Stomach (tissue), 19 donors: ENCODE results near the gene MAEL. TPM values are rescaled to one million over a fixed set of nuclear protein-coding genes. Genes with fewer than 3 reads are reported as not detected.

Experiments used
- DNase-seq, 2 donors: peaks; one replicate each; pipeline versions ENCODE4 v3.0.0 to v3.0.0-alpha.2; 2013 to 2019
- H3K27ac ChIP-seq, 5 donors: fragments of 200-600 bp in 4 of 5; sonication (generic) in 4 of 5; one replicate each; pipeline ENCODE4 v1.5.1; 2013 to 2019; ENCODE audit warnings: mild to moderate bottlenecking in 1 of 5, moderate library complexity in 1 of 5
- H3K27me3 ChIP-seq, 3 donors: fragments of 200-600 bp; sonication (generic); one replicate each; pipeline ENCODE4 v1.5.1; 2017 to 2019; ENCODE audit warnings: mixed run types in 1 of 3
- H3K36me3 ChIP-seq, 4 donors: fragments of 200-600 bp; sonication (generic); 1 replicate in 3 of 4; 2 replicates in 1 of 4; pipeline ENCODE4 v1.5.1; 2016 to 2019
- H3K4me1 ChIP-seq, 4 donors: fragments of 200-600 bp; sonication (generic); one replicate each; pipeline ENCODE4 v1.5.1; 2016 to 2019
- H3K4me3 ChIP-seq, 4 donors: fragments of 200-600 bp; sonication (generic) in 3 of 4; one replicate each; pipeline ENCODE4 v1.5.1; 2016 to 2019; ENCODE audit warnings: mild to moderate bottlenecking in 1 of 4
- H3K9me3 ChIP-seq, 4 donors: fragments of 200-600 bp; sonication (generic); one replicate each; pipeline ENCODE4 v1.5.1; 2016 to 2019
- EP300 ChIP-seq: sonication (generic); formaldehyde crosslinking; IDR thresholded peaks from one replicate; pipeline ENCODE4 v1.6.1; 2017; ENCODE audit warnings: antibody characterized with exemption
- POLR2A ChIP-seq, 4 donors: fragments of 450-650 bp; IDR thresholded peaks; one replicate each; pipeline ENCODE4 v1.6.1; 2016; ENCODE audit warnings: antibody characterized with exemption in 4 of 4, control low read depth in 2 of 4, mild to moderate bottlenecking in 1 of 4, moderate library complexity in 1 of 4
- POLR2AphosphoS5 ChIP-seq, 3 donors: sonication (generic); formaldehyde crosslinking; IDR thresholded peaks; one replicate each; pipeline ENCODE4 v1.6.1; 2016; ENCODE audit warnings: antibody characterized with exemption in 3 of 3
- WGBS, 5 donors: extraction: QIAGEN DNeasy Blood & Tissue Kit in 3 of 5; methylation state at CpG; one replicate each; pipeline versions ENCODE4 v1.1.5 to v1.1.7; 2013 to 2018; 5-methylcytosine and 5-hydroxymethylcytosine counted together
- intact Hi-C: fragments of 100-400 bp; cut with DNase I; formaldehyde crosslinking; loops from one replicate; pipeline ENCODE4 v1.15.1; 2023; ENCODE audit warnings: low total_unique reads
- long read RNA-seq, 10 donors: transcript quantifications; one replicate each; lab custom pipeline, GENCODE V29; 2026
- polyA plus RNA-seq, 3 donors: library from polyadenylated mRNA; stranded (reverse); fragments of 200-250 nt; gene quantifications; one replicate each; pipeline ENCODE4 v1.2.3, GENCODE V29; 2013
- total RNA-seq, 5 donors: library from RNA; depleted of rRNA; stranded (reverse); fragments of >200 nt; gene quantifications; one replicate each; pipeline versions ENCODE4 v1.1.0 to v1.2.3, GENCODE V29; 2014 to 2016
- TF ChIP-seq, protein P1 (sequence below), 7 experiments: fragments of 450-650 bp in 4 of 7; fragments of 200-600 bp in 3 of 7; sonication (generic) in 3 of 7; IDR thresholded peaks; one replicate each; pipeline ENCODE4 v1.5.1; 2016 to 2019; ENCODE audit warnings: antibody characterized with exemption in 7 of 7, control low read depth in 2 of 7, mild to moderate bottlenecking in 1 of 7
- donor health status: healthy with polysubstance abuse.
- donor health status: Bipolar disorder and iron deficiency.
- donor health status: healthy.

MAEL gene
- under 1 TPM in 2 of 5 donors, not detected in 3; 0.45 to 0.58 TPM for total RNA-seq
- 1 to 10 TPM in 1 of 3 donors, under 1 TPM in 1, not detected in 1; 0.08 to 1.1 TPM for polyA plus RNA-seq
- long read RNA-seq, donor 1: 0 reads
- long read RNA-seq, donor 2: 0 reads
- long read RNA-seq, donor 3: 0 reads
- long read RNA-seq, donor 4: 0 reads
- long read RNA-seq, donor 5: 0 reads
- long read RNA-seq, donor 6: 0 reads
- long read RNA-seq, donor 7: 0 reads
- long read RNA-seq, donor 8: 0 reads
- long read RNA-seq, donor 9: 0 reads
- long read RNA-seq, donor 10: 0 reads

GRCh38 chr1:166988974-166989515 lies at the start of gene MAEL:
MAEL (plus strand) TSS chr1:166989280; CDS start chr1:166989353, 73 bp downstream.
- 88 to 91% (median 91%) methylated on average over 38 to 45 of the region's 45 CpGs for WGBS, 5 donors
- H3K27ac ChIP-seq: no peak within 1 kb of the TSS
- no peaks in the 10 kb centered on the region for H3K4me1 ChIP-seq
- H3K9me3 ChIP-seq: no peaks in the 10 kb centered on the region
- no peak within 1 kb of the TSS for H3K4me3 ChIP-seq
- DNase-seq: no peak
- H3K36me3 ChIP-seq: no peaks in the 10 kb centered on the region
- peaks cover 0 to 8% (median 0%) of the 10 kb centered on the region in 3 donors for H3K27me3 ChIP-seq
- intact Hi-C loops: no loop called here
- TF ChIP-seq EP300 (no peak), POLR2A (IDR thresholded peaks at IDR 0.05) (no peak)
- TF ChIP-seq, protein P1, sequence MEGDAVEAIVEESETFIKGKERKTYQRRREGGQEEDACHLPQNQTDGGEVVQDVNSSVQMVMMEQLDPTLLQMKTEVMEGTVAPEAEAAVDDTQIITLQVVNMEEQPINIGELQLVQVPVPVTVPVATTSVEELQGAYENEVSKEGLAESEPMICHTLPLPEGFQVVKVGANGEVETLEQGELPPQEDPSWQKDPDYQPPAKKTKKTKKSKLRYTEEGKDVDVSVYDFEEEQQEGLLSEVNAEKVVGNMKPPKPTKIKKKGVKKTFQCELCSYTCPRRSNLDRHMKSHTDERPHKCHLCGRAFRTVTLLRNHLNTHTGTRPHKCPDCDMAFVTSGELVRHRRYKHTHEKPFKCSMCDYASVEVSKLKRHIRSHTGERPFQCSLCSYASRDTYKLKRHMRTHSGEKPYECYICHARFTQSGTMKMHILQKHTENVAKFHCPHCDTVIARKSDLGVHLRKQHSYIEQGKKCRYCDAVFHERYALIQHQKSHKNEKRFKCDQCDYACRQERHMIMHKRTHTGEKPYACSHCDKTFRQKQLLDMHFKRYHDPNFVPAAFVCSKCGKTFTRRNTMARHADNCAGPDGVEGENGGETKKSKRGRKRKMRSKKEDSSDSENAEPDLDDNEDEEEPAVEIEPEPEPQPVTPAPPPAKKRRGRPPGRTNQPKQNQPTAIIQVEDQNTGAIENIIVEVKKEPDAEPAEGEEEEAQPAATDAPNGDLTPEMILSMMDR (IDR thresholded peaks at IDR 0.05): no peak

GRCh38 chr1:166939741-166940375 lies 49.2 kb upstream of the MAEL start:
- Histone ChIP-seq H3K27ac (no peak overlapping the region), H3K9me3 (no peaks in the 10 kb centered on the region), H3K36me3 (no peaks in the 10 kb centered on the region), H3K4me1 (no peaks in the 10 kb centered on the region), H3K4me3 (no peak overlapping the region), H3K27me3 (no peaks in the 10 kb centered on the region)
- no peak for TF ChIP-seq POLR2A (IDR thresholded peaks at IDR 0.05)
- no peak for TF ChIP-seq POLR2AphosphoS5 (IDR thresholded peaks at IDR 0.05)
- TF ChIP-seq EP300: no peak
- TF ChIP-seq, protein P1 (IDR thresholded peaks at IDR 0.05): no peak
- intact Hi-C loops: no loop called here
- no peak for DNase-seq
- WGBS, 5 donors: 85 to 89% (median 86%) methylated on average over 5 of the region's 5 CpGs

DNA sequence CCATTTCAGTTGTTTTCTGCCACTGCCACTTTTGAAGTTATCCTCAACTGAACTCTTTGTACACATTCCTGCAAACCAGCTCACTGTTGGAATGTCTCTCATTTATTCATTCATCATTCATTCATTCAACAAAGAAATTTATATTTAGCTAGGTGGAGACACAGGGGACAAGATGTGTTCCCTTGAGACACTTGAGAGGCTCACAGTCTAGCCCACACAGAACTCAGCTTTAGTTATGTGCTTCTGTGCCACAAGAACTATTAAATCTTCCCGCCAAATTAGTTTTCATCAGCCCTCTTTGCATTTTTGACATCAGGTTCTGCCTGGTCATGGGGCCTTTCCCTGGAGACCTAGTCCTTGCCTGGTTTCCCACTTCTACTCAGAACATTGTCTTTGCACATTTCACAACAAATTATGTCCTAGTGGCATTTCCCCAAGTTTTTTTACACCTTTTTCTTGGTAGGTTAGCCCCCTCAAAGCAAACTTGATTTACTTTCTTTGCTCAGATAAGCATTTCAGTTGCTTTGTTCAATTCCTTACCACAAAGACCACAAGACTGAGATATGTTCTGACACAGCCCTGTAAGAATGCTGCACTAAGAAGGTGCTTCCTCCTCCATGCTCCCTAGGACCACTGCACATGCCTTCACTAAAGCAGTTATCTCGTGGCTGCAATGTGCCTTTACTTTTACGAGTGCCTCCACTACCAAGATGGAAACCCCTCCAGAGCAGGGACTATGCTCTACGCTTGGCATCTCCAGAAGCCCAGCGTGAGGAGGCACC lies 44.7 kb upstream of the MAEL start:
- Histone ChIP-seq H3K4me3 (no peak overlapping the region), H3K9me3 (no peaks in the 10 kb centered on the region), H3K4me1 (peaks cover 4 to 11% (median 7%) of the 10 kb centered on the region in 4 donors), H3K36me3 (no peaks in the 10 kb centered on the region), H3K27me3 (peaks cover 0 to 21% (median 20%) of the 10 kb centered on the region in 3 donors), H3K27ac (no peak overlapping the region)
- DNase-seq: no peak
- intact Hi-C loops: no loop called here
- TF ChIP-seq, protein P1 (IDR thresholded peaks at IDR 0.05): no peak
- TF ChIP-seq POLR2AphosphoS5 (IDR thresholded peaks at IDR 0.05) (no peak), EP300 (no peak), POLR2A (IDR thresholded peaks at IDR 0.05) (no peak)
- WGBS, 5 donors: 65 to 72% (median 70%) methylated on average over 5 of the region's 5 CpGs

DNA sequence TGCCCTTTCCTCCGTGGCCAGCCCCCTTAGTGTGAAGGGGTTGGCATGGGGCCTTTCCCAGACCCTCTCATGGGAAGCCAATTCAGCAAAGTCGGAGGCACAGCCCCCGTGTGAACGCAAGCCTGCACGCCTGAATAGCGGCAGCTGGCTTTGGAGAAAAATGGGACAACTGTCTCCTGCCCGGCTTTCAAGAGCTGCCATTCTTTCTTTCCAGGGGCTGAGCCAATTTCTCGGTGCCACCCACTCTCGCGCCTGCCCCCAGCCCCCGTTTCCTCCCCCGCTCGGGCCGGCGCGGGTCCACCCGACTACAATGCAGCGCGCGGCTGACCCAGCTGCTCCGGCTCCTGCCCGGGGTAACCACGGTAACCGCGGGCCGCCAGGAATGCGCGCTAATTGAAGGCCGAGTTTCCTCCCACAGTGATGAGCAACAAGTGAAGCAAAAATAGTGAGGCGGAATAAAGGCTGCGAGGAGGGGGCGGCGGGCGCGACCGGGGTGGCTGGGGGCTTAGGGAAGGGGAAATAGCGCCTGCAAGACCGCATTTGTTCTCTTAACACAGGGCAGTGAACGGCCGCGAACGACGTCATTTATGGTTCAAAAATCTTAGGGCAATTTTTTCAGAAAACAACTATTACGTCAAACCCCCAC lies 41.6 kb upstream of the MAEL start:
- peaks cover 4 to 17% (median 11%) of the 10 kb centered on the region in 4 donors for H3K4me1 ChIP-seq
- H3K36me3 ChIP-seq: no peaks in the 10 kb centered on the region
- H3K9me3 ChIP-seq: no peaks in the 10 kb centered on the region
- WGBS, 5 donors: 5 to 9% (median 7%) methylated on average over 40 to 44 of the region's 44 CpGs
- H3K27me3 ChIP-seq: peaks cover 0 to 21% (median 20%) of the 10 kb centered on the region in 3 donors
- no peak overlapping the region for H3K27ac ChIP-seq
- TF ChIP-seq EP300 (no peak), POLR2A (IDR thresholded peaks at IDR 0.05) (no peak), POLR2AphosphoS5 (IDR thresholded peaks at IDR 0.05) (no peak)
- TF ChIP-seq, protein P1 (IDR thresholded peaks at IDR 0.05): no peak
- intact Hi-C loops: no loop called here
- H3K4me3 ChIP-seq: peak overlapping the region; percentile 24 to 39 (median 34)
- peak; percentile 27 to 89 for DNase-seq
